Natural killer cell treated with Interleukin-12 subunit alpha and Interleukin-12 subunit beta and Interleukin-15 and Interleukin-18, amount 100 ng/mL, for 72 hours (primary cell): ENCODE results near the gene PSMB2. TPM values are rescaled to one million over a fixed set of nuclear protein-coding genes. Genes with fewer than 3 reads are reported as not detected.
"Not testable (repeated sequence)": the region's sequence is repeated elsewhere in the genome, so short reads cannot be mapped to it uniquely, and the experiment has no call there.

Experiments used
- ATAC-seq, 2 donors: fragments of 150-1000 bp; cut with Tn5 transposase in 1 of 2; sonication (Bioruptor Pico), chemical (Tn5 transposase) in 1 of 2; 2 replicates each; pipeline ENCODE4 v1.10.0; 2021
- DNase-seq: peaks from one replicate; pipeline ENCODE4 v3.0.0; 2022; ENCODE audit warnings: low spot score
- H3K27ac Mint-ChIP-seq, 2 donors: 1 replicate in 1 of 2; 2 replicates in 1 of 2; pipeline ENCODE4 v1.8.0; 2022; ENCODE audit warnings: mixed read lengths in 2 of 2, mild to moderate bottlenecking in 1 of 2, moderate library complexity in 1 of 2
- H3K27me3 Mint-ChIP-seq, 2 donors: 1 replicate in 1 of 2; 2 replicates in 1 of 2; pipeline ENCODE4 v1.8.0; 2022; ENCODE audit warnings: mixed read lengths in 2 of 2
- H3K36me3 Mint-ChIP-seq: one replicate; pipeline ENCODE4 v1.8.0; 2022; ENCODE audit warnings: mixed read lengths
- H3K4me1 Mint-ChIP-seq, 2 donors: 1 replicate in 1 of 2; 2 replicates in 1 of 2; pipeline ENCODE4 v1.8.0; 2022; ENCODE audit warnings: low read depth in 2 of 2, mixed read lengths in 2 of 2, mild to moderate bottlenecking in 1 of 2
- H3K4me3 Mint-ChIP-seq: one replicate; pipeline ENCODE4 v1.8.0; 2022; ENCODE audit warnings: mixed read lengths
- H3K9me3 Mint-ChIP-seq: 2 replicates; pipeline ENCODE4 v1.8.0; 2022; ENCODE audit warnings: mixed read lengths
- total RNA-seq, 2 donors: library from RNA; stranded (reverse); gene quantifications; one replicate each; pipeline ENCODE4 v1.2.3, GENCODE V29; 2022

PSMB2 gene
- total RNA-seq, 2 donors from 2014 or later, result 114 to 139 TPM

DNA sequence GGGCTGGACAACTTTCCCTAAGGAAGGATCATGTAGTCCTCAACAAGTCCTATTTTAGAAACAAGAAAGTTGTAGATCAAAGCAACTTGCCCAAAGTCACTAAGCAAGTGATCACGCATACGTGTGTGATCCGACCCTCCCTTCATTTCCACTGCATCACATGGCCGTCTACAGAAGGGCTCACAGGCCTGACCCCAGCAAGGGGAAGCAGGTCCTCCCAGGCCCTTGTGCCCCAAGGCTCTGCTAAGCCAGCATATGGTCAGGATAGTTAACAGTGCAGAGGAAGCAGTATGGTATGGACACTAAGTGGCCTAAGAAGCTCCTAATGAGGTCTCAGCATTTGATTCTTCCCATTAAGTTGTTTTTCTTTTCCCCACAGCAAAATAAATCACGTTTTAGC, 43.5 kb downstream of the PSMB2 start:
- Mint-ChIP-seq H3K27ac (no peak overlapping the region), H3K4me3 (no peak overlapping the region), H3K36me3 (peaks cover 8% of the 10 kb centered on the region), H3K27me3 (no peaks in the 10 kb centered on the region), H3K9me3 (no peaks in the 10 kb centered on the region), H3K4me1 (peaks cover 2 to 9% of the 10 kb centered on the region in 2 donors)
- DNase-seq (no peak), ATAC-seq (no peak)

DNA sequence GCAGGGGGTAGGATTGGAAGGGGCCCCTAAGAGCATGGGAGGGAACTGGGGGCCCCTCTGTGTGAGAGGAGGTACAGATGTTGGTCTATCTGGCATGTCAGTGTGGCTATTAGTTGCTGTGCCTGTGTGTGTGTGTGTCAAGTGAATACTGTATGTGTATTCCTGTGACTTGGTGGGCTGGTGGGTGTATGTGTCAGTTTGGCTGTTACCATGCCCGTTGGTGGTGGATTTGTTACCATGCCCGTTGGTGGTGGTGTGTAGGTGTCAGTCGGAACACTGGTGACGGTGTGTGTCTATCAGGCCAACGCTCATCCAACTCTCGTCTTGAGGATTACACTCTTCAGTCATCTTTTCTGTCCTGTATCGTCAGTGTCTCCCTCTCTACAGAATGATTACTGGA, 45.6 kb downstream of the PSMB2 start:
- Mint-ChIP-seq H3K27me3 (no peaks in the 10 kb centered on the region), H3K27ac (peak overlapping the region in 1 of 2 donors; percentile 6), H3K4me3 (no peak overlapping the region), H3K9me3 (no peaks in the 10 kb centered on the region), H3K36me3 (peaks cover 6% of the 10 kb centered on the region), H3K4me1 (peaks cover 6 to 12% of the 10 kb centered on the region in 2 donors)
- DNase-seq (no peak), ATAC-seq (no peak)

DNA sequence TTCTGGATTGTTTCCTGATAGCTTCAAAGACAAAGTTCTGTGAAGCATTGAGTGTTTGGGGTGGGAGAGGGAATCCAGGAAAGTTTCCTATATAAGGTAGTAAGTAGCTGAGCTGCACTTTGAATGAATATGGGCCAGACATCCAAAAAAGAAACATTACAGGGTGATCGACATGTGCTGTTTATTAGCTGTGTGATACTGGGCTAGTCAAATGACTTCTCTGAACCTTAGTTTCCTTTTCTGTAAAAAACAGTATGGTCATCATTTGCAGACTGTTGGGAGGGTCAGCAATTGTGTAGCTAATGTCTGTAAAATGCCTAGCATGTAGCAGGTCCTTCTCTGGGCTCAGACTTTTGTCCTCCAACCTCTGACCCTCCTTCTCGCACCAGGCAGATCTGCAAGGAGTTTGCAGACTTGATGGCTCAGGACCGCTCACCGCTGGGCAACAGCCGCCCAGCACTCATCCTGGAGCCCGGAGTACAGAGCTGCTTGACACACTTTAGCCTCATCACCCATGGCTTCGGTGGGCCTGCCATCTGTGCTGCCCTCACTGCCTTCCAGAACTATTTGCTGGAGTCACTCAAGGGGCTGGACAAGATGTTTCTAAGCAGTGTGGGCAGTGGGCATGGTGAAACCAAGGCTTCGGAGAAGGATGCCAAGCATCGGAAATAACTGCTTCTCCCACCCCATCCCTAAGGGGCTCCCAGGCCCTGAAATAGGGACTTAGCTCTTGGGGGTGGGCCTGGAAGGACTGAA, 47.1 kb downstream of the PSMB2 start:
- Mint-ChIP-seq H3K4me1 (peaks cover 8 to 15% of the 10 kb centered on the region in 2 donors), H3K9me3 (no peaks in the 10 kb centered on the region), H3K27ac (no peak overlapping the region), H3K27me3 (no peaks in the 10 kb centered on the region), H3K36me3 (peaks cover under 1% of the 10 kb centered on the region), H3K4me3 (no peak overlapping the region)
- no peak for DNase-seq
- ATAC-seq, result no peak

DNA sequence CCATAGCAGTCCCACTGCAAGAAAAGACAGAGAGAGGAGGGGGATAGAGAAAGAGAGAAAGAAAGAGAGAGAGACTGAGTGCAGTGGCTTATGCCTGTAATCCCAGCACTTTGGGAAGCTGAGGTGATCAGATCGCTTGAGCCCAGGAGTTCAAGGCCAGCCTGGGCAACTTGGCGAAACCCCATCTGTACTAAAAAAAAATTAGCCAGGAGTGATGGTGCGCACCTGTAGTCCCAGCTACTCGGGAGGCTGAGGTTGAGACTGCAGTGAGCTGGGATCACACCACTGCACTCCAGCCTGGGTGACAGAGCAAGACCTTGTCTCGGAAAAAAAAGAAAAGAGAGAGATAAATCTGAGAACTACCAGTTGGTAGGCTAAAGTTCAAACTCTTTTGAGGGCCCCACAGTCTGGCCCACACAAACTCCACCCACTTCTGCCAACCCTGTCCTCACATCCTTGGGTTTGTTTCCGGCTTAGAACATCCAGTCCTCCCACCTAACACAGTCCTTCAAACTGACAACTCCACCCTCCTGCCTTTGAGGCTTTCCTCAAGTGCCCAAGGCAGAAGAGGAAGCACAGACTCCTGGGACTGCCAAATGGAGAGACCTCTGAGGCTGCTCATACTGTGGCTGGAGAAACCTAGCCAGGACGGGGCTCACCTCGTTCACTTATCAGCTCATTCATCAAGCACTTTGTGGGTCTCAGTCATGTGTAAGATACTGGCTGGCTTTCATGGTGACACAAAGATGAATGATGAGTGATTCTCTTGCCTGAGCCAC, 48.1 kb downstream of the PSMB2 start:
- no peak for DNase-seq
- Mint-ChIP-seq H3K9me3 (no peaks in the 10 kb centered on the region), H3K4me1 (peaks cover 13 to 18% of the 10 kb centered on the region in 2 donors), H3K4me3 (no peak overlapping the region), H3K36me3 (no peaks in the 10 kb centered on the region), H3K27me3 (no peaks in the 10 kb centered on the region), H3K27ac (peak overlapping the region; percentile 5 to 52)
- peak in 1 of 2 donors; percentile 56 for ATAC-seq

DNA sequence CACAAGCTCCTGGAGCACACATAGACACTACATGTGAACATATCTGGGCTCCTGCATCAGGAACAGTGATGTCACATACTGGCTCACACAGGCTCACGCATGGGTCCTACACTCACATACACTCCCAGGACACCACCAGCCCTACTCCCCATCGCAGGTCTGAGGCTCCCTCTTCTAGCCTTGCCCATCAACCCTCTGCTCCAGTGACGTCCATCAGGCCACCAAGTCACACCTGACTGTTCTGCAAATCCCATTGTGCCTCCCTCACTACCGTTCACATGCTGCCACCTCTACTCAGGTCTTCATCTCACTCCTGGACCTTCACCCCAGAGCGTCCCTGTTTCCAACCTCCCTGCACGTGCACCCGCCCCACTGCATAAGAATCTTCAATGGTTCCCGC, 50.1 kb downstream of the PSMB2 start:
- no peak overlapping the region for H3K4me3 Mint-ChIP-seq
- DNase-seq (no peak), ATAC-seq (no peak)
- no peaks in the 10 kb centered on the region for H3K27me3 Mint-ChIP-seq
- no peaks in the 10 kb centered on the region for H3K36me3 Mint-ChIP-seq
- no peak overlapping the region for H3K27ac Mint-ChIP-seq
- no peaks in the 10 kb centered on the region for H3K9me3 Mint-ChIP-seq
- peaks cover 13 to 19% of the 10 kb centered on the region in 2 donors for H3K4me1 Mint-ChIP-seq

DNA sequence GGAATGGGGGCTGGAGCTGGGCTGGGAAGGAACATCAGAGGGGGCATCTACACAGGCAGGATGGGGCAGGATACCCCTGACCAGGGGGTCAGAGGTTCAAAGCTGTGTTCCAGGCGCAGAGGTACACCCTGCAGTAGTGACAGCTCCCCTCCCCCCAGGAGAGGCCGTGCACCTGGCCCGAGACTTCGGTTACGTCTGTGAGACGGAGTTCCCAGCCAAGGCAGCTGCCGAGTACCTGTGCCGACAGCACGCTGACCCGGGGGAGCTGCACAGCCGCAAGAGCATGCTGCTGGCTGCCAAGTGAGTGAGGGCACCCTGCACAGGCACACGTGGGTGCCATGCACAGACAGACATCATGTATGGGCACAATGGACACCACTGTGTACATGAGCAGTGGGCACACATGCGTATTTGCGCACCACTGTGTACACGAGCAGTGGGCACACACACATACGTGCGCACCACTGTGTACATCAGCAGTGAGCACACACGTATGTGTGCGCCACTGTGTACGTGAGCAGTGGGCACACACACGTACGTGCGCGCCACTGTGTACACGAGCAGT, 50.8 kb downstream of the PSMB2 start:
- ATAC-seq (no peak), DNase-seq (no peak)
- Mint-ChIP-seq H3K27ac (no peak overlapping the region), H3K27me3 (no peaks in the 10 kb centered on the region), H3K4me3 (no peak overlapping the region), H3K36me3 (no peaks in the 10 kb centered on the region), H3K9me3 (no peaks in the 10 kb centered on the region), H3K4me1 (peaks cover 13 to 19% of the 10 kb centered on the region in 2 donors)

DNA sequence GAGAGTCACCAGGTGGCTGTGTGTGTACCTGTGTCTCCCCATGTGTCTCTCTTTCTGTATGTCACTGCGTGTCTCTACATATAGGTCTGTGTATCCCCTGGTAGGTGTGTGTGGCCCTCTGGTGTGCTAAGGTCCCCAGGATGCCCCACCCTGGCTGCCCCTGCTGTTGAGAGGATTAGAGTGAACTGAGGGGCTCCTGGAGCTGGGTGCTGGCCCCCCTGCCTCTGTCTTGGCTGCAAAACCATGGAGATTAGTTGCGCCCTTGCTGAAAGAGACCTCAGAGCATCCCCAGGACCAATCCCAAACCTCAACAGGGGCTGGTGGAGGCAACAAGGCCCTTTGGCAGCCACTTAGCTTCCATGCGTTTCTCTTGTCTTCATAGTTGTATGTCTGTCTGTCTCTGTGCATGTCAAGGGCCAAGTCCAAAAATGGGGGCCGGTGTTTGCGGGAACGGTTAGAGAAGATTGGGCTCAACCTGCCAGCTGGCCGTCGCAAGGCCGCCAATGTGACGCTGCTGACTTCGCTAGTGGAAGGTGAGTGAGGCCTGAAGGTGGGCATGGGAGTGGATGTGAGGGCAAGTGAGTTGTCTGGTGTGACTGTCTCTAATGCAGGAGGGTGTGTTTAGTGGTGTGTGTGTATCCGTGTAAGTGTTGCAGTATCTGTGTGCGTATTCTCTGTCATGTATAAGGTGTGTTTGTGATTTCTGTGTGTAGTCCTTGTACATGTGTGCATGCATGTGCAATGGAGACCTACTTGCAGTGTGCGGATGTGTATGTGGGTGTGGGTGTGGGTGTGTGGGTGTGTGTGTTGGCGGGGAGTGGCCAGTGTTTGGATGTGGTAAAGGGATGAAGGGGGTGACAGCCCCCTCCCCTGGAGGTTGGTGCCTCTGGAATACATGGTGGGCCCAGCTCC, 51.6 kb downstream of the PSMB2 start:
- Mint-ChIP-seq H3K4me1 (peaks cover 13 to 19% of the 10 kb centered on the region in 2 donors), H3K36me3 (no peaks in the 10 kb centered on the region), H3K27me3 (no peaks in the 10 kb centered on the region), H3K4me3 (no peak overlapping the region), H3K27ac (no peak overlapping the region), H3K9me3 (no peaks in the 10 kb centered on the region)
- no peak for ATAC-seq
- no peak for DNase-seq

DNA sequence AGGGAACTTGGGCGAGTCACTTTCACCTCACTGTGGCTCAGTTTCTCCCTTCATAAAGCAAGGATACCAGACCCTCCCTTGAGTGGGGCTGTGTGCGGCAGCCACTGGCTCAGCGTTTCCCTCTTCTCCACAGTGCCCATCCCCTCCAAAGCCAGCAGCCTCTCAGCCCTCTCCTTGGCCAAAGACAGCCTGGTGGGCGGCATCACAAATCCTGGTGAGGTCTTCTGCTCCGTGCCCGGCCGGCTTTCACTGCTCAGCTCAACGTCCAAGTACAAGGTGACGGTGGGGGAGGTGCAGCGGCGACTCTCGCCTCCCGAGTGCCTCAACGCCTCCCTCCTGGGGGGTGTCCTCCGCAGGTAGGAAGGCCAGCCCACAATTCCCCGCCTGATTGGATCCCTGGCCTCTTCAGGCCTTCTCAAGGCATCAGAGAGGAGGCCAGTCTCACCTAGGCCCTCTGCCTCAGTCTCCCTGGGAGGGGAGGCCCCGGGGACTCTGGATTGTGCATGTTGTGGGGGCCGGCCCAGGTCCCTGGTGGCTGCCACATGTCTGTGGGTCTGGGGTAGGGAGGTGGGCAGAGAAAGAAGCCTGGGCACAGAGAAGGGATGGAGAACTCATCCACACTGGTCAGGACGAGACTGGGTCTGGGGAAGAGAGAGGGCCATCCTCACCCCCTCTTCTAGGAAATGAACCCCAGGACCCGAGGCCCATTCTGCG, 53.0 kb downstream of the PSMB2 start:
- no peak overlapping the region for H3K27ac Mint-ChIP-seq
- H3K4me1 Mint-ChIP-seq, result peaks cover 13 to 22% of the 10 kb centered on the region in 2 donors
- DNase-seq (no peak), ATAC-seq (peak in 1 of 2 donors; percentile 15)
- no peaks in the 10 kb centered on the region for H3K27me3 Mint-ChIP-seq
- no peaks in the 10 kb centered on the region for H3K9me3 Mint-ChIP-seq
- no peaks in the 10 kb centered on the region for H3K36me3 Mint-ChIP-seq
- no peak overlapping the region for H3K4me3 Mint-ChIP-seq

DNA sequence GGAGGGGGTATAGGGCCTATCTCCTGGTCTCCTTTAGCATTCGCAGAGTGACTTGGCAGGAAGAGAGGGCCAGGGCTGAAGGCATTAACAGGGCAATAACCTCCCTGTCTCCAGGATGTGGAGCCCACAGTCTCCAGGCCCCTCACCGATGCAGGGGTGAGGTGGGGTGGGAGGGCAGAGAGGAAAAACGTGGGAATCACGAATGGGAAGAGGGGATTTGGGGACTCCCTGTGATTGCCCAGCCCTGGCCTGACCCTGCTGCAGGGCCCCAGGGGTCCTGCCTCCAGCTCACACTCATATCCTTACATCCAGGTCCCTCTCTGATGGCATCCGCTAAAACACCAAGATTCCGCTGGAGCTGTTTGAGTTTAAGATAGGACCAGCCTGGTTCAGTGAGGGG, 53.6 kb downstream of the PSMB2 start:
- DNase-seq (no peak), ATAC-seq (no peak)
- H3K27ac Mint-ChIP-seq, result no peak overlapping the region
- H3K4me1 Mint-ChIP-seq, result peaks cover 9 to 19% of the 10 kb centered on the region in 2 donors
- H3K27me3 Mint-ChIP-seq, result no peaks in the 10 kb centered on the region
- H3K4me3 Mint-ChIP-seq, result no peak overlapping the region
- no peaks in the 10 kb centered on the region for H3K9me3 Mint-ChIP-seq
- no peaks in the 10 kb centered on the region for H3K36me3 Mint-ChIP-seq

DNA sequence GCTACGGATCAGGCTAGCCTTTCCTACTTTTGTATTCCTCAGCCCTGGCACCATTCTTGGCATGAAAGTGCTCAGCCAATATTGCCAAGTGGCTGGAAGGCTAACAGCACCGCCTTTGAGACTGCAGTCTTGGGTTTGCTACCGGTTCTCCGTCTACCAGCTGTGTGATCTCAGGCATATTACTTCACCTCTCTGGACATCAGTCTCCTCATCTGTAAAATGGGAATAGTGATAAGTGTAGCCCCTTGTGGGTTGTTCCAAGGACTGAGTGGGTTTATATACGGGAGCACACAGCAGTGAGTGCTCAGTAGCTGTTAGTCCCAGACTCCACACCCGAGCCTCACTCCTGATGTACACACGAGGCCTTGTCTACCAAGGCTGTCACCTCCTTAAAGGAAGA, 54.5 kb downstream of the PSMB2 start:
- Mint-ChIP-seq H3K4me1 (peaks cover 7 to 17% of the 10 kb centered on the region in 2 donors), H3K4me3 (no peak overlapping the region), H3K36me3 (no peaks in the 10 kb centered on the region), H3K27me3 (no peaks in the 10 kb centered on the region), H3K27ac (no peak overlapping the region), H3K9me3 (no peaks in the 10 kb centered on the region)
- no peak for DNase-seq
- no peak for ATAC-seq

DNA sequence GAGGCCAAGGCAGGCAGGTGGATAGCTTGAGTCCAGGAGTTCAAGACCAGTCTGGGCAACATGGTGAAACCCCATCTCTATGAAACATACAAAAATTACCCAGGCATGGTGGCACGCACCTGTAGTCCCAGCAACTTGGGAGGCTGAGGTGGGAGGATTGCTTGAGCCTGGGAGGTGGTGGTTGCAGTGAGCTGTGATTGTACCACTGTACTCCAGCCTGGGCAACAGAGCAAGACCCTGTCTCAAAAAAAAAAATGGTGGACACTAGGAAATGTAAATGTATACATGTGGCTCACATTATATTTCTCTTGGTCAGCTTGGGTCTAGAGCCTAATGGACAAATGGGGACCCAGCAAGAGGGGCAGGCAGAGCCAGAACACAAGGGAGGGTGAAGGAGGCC, 55.5 kb downstream of the PSMB2 start:
- not testable (repeated sequence) for ATAC-seq, H3K9me3 Mint-ChIP-seq, H3K4me3 Mint-ChIP-seq, DNase-seq, H3K27me3 Mint-ChIP-seq, H3K36me3 Mint-ChIP-seq, H3K27ac Mint-ChIP-seq
- peaks cover 7 to 17% of the 10 kb centered on the region in 2 donors for H3K4me1 Mint-ChIP-seq

DNA sequence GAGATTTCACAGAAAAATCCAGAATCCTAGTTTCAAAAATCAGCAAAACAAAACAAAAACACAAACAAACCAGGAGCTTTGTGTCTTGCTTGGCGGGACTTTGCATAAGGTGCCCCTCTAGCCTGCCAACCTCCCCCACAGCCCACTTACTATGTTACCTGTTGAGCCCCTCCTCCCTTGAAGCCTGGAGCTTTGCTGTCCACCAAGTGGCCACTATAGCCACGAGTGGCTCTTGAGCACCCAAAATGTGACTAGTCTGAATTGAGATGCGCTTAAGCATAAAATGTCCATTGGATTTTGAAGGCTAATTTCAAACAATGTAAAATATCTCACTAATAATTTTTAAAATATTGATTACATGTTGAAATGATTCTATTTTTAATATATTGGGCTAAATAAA, 56.0 kb downstream of the PSMB2 start:
- ATAC-seq, result no peak
- H3K27me3 Mint-ChIP-seq, result no peaks in the 10 kb centered on the region

DNA sequence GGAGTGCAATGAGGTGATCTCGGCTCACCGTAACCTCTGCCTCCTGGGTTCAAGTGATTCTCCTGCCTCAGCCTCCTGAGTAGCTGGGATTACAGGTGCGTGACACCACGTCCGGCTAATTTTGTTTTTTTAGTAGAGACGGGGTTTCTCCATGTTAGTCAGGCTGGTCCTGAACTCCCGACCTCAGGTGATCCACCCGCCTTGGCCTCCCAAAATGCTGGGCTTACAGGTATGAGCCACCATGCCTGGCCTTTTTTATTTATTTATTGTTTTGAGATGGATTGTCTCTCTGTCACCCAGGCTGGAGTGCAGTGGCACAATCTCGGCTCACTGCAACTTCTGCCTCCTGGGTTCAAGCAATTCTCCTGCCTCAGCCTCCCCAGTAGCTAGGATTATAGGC, 59.7 kb downstream of the PSMB2 start:
- not testable (repeated sequence) for DNase-seq, H3K4me3 Mint-ChIP-seq, ATAC-seq, H3K9me3 Mint-ChIP-seq, H3K27me3 Mint-ChIP-seq, H3K36me3 Mint-ChIP-seq, H3K27ac Mint-ChIP-seq
- peaks cover 12 to 18% of the 10 kb centered on the region in 2 donors for H3K4me1 Mint-ChIP-seq

More for the DNA sequence above, 56.0 kb downstream of the PSMB2 start:
- Mint-ChIP-seq H3K36me3 (no peaks in the 10 kb centered on the region), H3K9me3 (no peaks in the 10 kb centered on the region), H3K27ac (no peak overlapping the region), H3K4me1 (peaks cover 7 to 17% of the 10 kb centered on the region in 2 donors), H3K4me3 (no peak overlapping the region)
- DNase-seq, result no peak
